Ishikawa (cell line): ENCODE results near the gene NQO1.

Experiments
- CEBPB ChIP-seq: IDR thresholded peaks from 2 replicates; pipeline ENCODE4 v1.6.1; 2012
- CREB1 ChIP-seq: IDR thresholded peaks from 2 replicates; pipeline ENCODE4 v1.6.1; 2012; ENCODE audit warnings: low read depth
- EGR1 ChIP-seq: IDR thresholded peaks from 2 replicates; pipeline ENCODE4 v1.6.1; 2012
- EP300 ChIP-seq: IDR thresholded peaks from 2 replicates; pipeline ENCODE4 v1.6.1; 2012; ENCODE audit warnings: borderline replicate concordance
- FOXM1 ChIP-seq: IDR thresholded peaks from 2 replicates; pipeline ENCODE4 v1.6.1; 2012; ENCODE audit warnings: low read depth, borderline replicate concordance
- NFIC ChIP-seq: IDR thresholded peaks from 2 replicates; pipeline ENCODE4 v1.6.1; 2012
- RAD21 ChIP-seq: IDR thresholded peaks from 2 replicates; pipeline ENCODE4 v1.6.1; 2012; ENCODE audit warnings: low read depth
- TAF1 ChIP-seq: IDR thresholded peaks from 2 replicates; pipeline ENCODE4 v1.6.1; 2012; ENCODE audit warnings: low read depth, mild to moderate bottlenecking
- TCF12 ChIP-seq: IDR thresholded peaks from 2 replicates; pipeline ENCODE4 v1.6.1; 2012; ENCODE audit warnings: low read depth
- TEAD4 ChIP-seq: IDR thresholded peaks from 2 replicates; pipeline ENCODE4 v1.6.1; 2012
- YY1 ChIP-seq: IDR thresholded peaks from 2 replicates; pipeline ENCODE4 v1.6.1; 2012; ENCODE audit warnings: low read depth
- ZBTB7A ChIP-seq: IDR thresholded peaks from 2 replicates; pipeline ENCODE4 v1.6.1; 2012; ENCODE audit warnings: low read depth
- TF ChIP-seq, protein P1 (sequence below): IDR thresholded peaks from 2 replicates; pipeline ENCODE4 v1.6.1; 2012
- TF ChIP-seq, protein P2 (sequence below): IDR thresholded peaks from 2 replicates; pipeline ENCODE4 v1.6.1; 2012
- TF ChIP-seq, protein P3 (sequence below): IDR thresholded peaks from 2 replicates; pipeline ENCODE4 v1.6.1; 2012; ENCODE audit warnings: low read depth, mild to moderate bottlenecking

NQO1 gene

DNA sequence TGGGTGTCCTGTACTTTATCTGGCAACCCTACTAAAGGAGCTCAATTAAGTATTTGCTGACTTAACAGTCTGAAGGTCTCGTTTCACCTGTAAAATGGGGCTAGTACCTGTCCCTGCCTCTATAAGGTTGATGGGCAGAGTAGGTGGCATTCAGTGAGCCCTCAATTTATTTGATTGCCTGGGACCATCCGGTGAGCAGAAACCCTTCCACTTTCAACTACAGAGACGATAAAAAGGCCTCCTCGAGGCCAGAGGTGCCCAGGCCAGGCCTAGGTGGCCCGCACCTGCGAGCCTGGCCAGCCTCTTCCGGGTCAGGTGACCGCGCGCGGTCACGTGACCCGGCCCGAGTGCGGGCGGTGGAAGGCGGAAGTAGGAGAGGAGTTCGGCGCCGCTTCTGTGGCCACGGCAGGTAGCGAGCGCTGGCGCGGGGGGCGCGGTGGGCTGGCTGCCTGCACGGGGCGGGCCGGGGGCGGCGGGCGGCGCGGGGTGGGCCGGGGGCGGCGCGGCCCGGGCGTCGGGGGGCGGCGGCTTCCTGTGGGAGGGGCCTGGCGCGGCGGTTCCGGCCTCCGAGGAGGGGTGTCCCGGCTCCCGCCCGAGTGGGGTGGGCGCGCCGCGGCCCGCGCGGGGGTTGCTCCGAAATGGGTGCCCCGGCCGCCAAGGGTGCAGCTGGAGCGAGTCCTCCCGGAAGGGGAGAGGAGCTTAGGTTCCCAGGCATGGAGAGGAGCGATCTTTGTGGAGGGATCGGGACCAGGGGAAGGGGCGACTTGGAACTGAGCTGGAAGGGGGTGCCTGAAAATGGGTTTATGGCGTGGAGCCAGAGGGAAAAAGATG lies 35.8 kb upstream of the NQO1 start, which contains the start of gene WWP2:
WWP2 (plus strand) TSS at position 350 of the 831 bp plus-strand sequence. CDS start 24,679 bp downstream, outside the sequence.
- TF ChIP-seq ZBTB7A = peak; percentile 91
- TF ChIP-seq, protein P1, sequence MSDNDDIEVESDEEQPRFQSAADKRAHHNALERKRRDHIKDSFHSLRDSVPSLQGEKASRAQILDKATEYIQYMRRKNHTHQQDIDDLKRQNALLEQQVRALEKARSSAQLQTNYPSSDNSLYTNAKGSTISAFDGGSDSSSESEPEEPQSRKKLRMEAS = peak; percentile 81
- 0 out of 2 replicates have a peak, but pooled peaks have one; percentile 29 for TF ChIP-seq TCF12
- no peak for TF ChIP-seq EGR1
- peak; percentile 13; the same call in 1 of the 2 replicates for TF ChIP-seq YY1
- TF ChIP-seq EP300 = no peak
- TF ChIP-seq, protein P2, sequence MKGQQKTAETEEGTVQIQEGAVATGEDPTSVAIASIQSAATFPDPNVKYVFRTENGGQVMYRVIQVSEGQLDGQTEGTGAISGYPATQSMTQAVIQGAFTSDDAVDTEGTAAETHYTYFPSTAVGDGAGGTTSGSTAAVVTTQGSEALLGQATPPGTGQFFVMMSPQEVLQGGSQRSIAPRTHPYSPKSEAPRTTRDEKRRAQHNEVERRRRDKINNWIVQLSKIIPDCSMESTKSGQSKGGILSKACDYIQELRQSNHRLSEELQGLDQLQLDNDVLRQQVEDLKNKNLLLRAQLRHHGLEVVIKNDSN = peak; percentile 98
- no peak for TF ChIP-seq NFIC
- no peak for TF ChIP-seq TEAD4
- TF ChIP-seq TAF1 = peak; percentile 61

DNA sequence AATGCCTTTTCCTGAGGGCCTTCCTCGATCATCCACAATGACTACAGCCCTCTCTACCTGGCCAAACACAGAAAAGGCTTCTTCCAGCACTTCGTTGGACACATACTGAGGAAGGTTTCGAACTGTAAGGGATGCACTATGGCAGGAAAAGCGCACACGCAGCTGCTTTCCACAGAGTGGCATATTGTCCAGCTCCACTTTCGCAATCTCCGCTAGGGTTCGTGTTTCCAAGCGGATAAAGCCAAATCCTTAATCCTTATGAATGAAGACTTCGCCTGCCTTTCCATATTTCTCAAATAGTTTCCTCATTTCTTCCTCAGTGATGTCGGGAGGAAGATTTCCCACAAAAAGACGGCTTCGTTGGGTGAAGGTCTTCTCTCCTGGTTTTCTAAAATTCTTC lies 31.0 kb upstream of the NQO1 start:
- peak; percentile 44 for TF ChIP-seq CEBPB

DNA sequence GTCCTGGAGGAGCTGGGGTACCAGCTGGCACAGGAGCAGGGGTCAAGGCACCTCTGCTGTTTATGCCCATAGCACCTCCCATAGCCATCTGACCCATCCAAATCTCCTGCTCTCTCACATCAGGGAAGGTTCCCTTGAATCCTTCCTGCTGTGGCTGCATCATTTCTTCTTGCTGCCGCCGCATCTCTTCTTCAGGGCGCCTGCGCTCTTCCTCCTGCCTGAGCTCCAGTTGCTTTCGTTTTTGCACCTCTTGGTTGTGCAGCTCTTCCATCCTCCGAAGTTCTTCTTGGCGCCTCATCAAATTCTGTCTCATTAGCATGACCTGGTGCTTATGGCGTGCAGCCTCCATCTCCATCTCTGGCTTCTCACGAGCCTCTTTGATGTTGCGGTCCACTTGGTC lies 30.3 kb upstream of the NQO1 start:
- TF ChIP-seq RAD21 (no peak), CREB1 (no peak), TCF12 (no peak), ZBTB7A (no peak), EP300 (no peak), CEBPB (no peak), YY1 (no peak), TEAD4 (no peak), FOXM1 (no peak), TAF1 (no peak), NFIC (no peak), EGR1 (no peak)
- TF ChIP-seq, protein P2 = no peak
- TF ChIP-seq, protein P3, sequence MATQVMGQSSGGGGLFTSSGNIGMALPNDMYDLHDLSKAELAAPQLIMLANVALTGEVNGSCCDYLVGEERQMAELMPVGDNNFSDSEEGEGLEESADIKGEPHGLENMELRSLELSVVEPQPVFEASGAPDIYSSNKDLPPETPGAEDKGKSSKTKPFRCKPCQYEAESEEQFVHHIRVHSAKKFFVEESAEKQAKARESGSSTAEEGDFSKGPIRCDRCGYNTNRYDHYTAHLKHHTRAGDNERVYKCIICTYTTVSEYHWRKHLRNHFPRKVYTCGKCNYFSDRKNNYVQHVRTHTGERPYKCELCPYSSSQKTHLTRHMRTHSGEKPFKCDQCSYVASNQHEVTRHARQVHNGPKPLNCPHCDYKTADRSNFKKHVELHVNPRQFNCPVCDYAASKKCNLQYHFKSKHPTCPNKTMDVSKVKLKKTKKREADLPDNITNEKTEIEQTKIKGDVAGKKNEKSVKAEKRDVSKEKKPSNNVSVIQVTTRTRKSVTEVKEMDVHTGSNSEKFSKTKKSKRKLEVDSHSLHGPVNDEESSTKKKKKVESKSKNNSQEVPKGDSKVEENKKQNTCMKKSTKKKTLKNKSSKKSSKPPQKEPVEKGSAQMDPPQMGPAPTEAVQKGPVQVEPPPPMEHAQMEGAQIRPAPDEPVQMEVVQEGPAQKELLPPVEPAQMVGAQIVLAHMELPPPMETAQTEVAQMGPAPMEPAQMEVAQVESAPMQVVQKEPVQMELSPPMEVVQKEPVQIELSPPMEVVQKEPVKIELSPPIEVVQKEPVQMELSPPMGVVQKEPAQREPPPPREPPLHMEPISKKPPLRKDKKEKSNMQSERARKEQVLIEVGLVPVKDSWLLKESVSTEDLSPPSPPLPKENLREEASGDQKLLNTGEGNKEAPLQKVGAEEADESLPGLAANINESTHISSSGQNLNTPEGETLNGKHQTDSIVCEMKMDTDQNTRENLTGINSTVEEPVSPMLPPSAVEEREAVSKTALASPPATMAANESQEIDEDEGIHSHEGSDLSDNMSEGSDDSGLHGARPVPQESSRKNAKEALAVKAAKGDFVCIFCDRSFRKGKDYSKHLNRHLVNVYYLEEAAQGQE = no peak
- TF ChIP-seq, protein P1 = no peak

DNA sequence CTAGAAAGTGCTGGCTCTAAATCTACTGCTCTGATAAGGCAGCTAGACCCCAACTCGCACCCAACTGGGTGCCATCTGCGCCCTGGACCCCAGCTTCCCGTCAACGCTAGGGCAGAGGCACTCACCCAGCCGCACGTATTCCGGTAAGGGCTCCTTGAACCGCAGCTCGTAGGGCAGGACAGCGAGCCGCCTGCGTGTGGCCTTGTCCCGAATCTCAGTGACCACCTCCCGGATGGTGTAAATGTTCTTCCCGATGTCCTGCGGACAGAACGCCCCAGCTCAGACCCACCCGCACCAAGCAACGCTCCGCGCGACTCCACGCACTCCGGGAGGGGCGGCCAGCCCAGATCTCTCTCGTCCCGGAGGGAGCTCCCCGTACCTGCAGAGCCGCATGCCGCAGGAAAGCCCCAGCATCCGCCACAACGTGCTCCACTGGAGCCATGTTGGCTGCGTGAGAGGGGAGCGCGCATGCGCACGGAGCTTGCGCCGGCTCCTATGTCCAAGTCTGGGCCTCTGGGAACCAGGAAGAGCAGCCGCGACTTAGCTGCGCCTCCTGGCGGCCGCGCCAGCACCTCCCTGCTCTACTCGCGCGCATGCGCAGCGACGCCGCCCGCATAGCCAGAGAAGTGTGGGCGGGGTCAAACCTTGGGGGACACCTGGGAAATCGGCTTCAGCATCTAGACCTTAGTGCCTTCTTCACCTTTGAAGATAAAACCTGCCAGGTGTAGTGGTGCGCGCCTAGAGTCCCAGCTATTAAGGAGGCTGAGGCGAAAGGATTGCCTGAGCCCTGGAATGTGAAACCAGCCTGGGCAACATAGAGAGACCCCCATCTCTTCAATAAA lies 28.3 kb upstream of the NQO1 start, which contains the start of gene NOB1:
NOB1 (minus strand) TSS at position 458 of the 842 bp plus-strand sequence; CDS start at position 442, 16 bp downstream.
- TF ChIP-seq CEBPB (no peak), TAF1 (peak; percentile 98), TCF12 (peak; percentile 74), EGR1 (0 out of 2 replicates have a peak, but pooled peaks have one; percentile 20), TEAD4 (peak; percentile 13; the same call in 1 of the 2 replicates), NFIC (no peak; the same call in 1 of the 2 replicates), CREB1 (no peak), EP300 (no peak; the same call in 1 of the 2 replicates), YY1 (peak; percentile 95), RAD21 (peak; percentile 84), FOXM1 (no peak), ZBTB7A (no peak)
- TF ChIP-seq, protein P2 = 0 out of 2 replicates have a peak, but pooled peaks have one; percentile 30
- TF ChIP-seq, protein P3 = no peak
- TF ChIP-seq, protein P1 = peak; percentile 97
